H9 (cell line): ENCODE data around the gene RIMBP2. TPM values are rescaled to one million over a fixed set of nuclear protein-coding genes. Genes with fewer than 3 reads are reported as not detected.

Source experiments
- DNase-seq: peaks from one replicate; pipeline ENCODE4 v3.0.0-alpha.2; 2017
- H2AFZ ChIP-seq: one replicate; pipeline ENCODE4 v1.6.1; 2013; ENCODE audit warnings: mild to moderate bottlenecking, low read length, control low read depth, moderate library complexity
- H2AK5ac ChIP-seq: 2 replicates; pipeline ENCODE4 v1.6.1; 2013; ENCODE audit warnings: low read length, control low read depth, mixed read lengths; ENCODE audit not compliant: insufficient read length
- H2BK120ac ChIP-seq: one replicate; pipeline ENCODE4 v1.6.1; 2013; ENCODE audit warnings: low read depth, mild to moderate bottlenecking, low read length, control low read depth, inconsistent platforms; ENCODE audit not compliant: poor library complexity, severe bottlenecking
- H2BK12ac ChIP-seq: 2 replicates; pipeline ENCODE4 v1.6.1; 2013; ENCODE audit warnings: low read length, control low read depth, mixed read lengths, low read depth; ENCODE audit not compliant: insufficient read length
- H2BK15ac ChIP-seq: 2 replicates; pipeline ENCODE4 v1.6.1; 2013; ENCODE audit warnings: low read depth, low read length, control low read depth
- H2BK20ac ChIP-seq: one replicate; pipeline ENCODE4 v1.6.1; 2013; ENCODE audit warnings: low read depth, mild to moderate bottlenecking, low read length, control low read depth, inconsistent platforms; ENCODE audit not compliant: poor library complexity, severe bottlenecking
- H2BK5ac ChIP-seq: 2 replicates; pipeline ENCODE4 v1.6.1; 2013; ENCODE audit warnings: low read length, control low read depth, mixed read lengths; ENCODE audit not compliant: insufficient read length
- H3K14ac ChIP-seq: 2 replicates; pipeline ENCODE4 v1.6.1; 2013; ENCODE audit warnings: low read length, control low read depth; ENCODE audit not compliant: insufficient read depth
- H3K18ac ChIP-seq: 2 replicates; pipeline ENCODE4 v1.6.1; 2013; ENCODE audit warnings: low read depth, mild to moderate bottlenecking, mixed read lengths, low read length, control low read depth; ENCODE audit not compliant: insufficient read length
- H3K23ac ChIP-seq: 2 replicates; pipeline ENCODE4 v1.6.1; 2013; ENCODE audit warnings: low read length, control low read depth, mixed read lengths, low read depth; ENCODE audit not compliant: insufficient read length
- H3K23me2 ChIP-seq: 2 replicates; pipeline ENCODE4 v1.6.1; 2013; ENCODE audit warnings: low read depth, mild to moderate bottlenecking, mixed read lengths, low read length, control low read depth; ENCODE audit not compliant: insufficient read length, poor library complexity, severe bottlenecking
- H3K27ac ChIP-seq: 2 replicates; pipeline ENCODE4 v1.5.1; 2013; ENCODE audit warnings: low read length, control low read depth, mixed read lengths, low read depth; ENCODE audit not compliant: insufficient read length
- H3K27me3 ChIP-seq: 2 replicates; pipeline ENCODE4 v1.6.1; 2013; ENCODE audit warnings: low read length, control low read depth, inconsistent platforms; ENCODE audit not compliant: insufficient read depth
- H3K4ac ChIP-seq: 2 replicates; pipeline ENCODE4 v1.6.1; 2013; ENCODE audit warnings: low read depth, mild to moderate bottlenecking, control low read depth, inconsistent platforms, low read length, moderate library complexity
- H3K4me1 ChIP-seq: 2 replicates; pipeline ENCODE4 v1.6.1; 2013; ENCODE audit warnings: low read length, control low read depth, inconsistent platforms; ENCODE audit not compliant: insufficient read depth
- H3K4me2 ChIP-seq: 2 replicates; pipeline ENCODE4 v1.6.1; 2013; ENCODE audit warnings: low read length, control low read depth, mixed read lengths; ENCODE audit not compliant: insufficient read length, insufficient read depth
- H3K56ac ChIP-seq: 2 replicates; pipeline ENCODE4 v1.6.1; 2013; ENCODE audit warnings: low read depth, mild to moderate bottlenecking, mixed read lengths, low read length, control low read depth; ENCODE audit not compliant: insufficient read length
- H3K79me1 ChIP-seq: 2 replicates; pipeline ENCODE4 v1.6.1; 2013; ENCODE audit warnings: low read depth, mild to moderate bottlenecking, moderate library complexity, low read length, control low read depth, inconsistent platforms; ENCODE audit not compliant: insufficient read depth, poor library complexity, severe bottlenecking
- H3K79me2 ChIP-seq: 2 replicates; pipeline ENCODE4 v1.6.1; 2013; ENCODE audit warnings: low read length, control low read depth, inconsistent platforms; ENCODE audit not compliant: insufficient read depth
- H3K9ac ChIP-seq: 2 replicates; pipeline ENCODE4 v1.6.1; 2013; ENCODE audit warnings: low read length, control low read depth, mixed read lengths; ENCODE audit not compliant: insufficient read length; ENCODE audit errors: extremely low read depth
- H3K9me3 ChIP-seq: one replicate; pipeline ENCODE4 v1.6.1; 2013; ENCODE audit warnings: low read depth, low read length, inconsistent platforms; ENCODE audit not compliant: control insufficient read depth
- H3T11ph ChIP-seq: one replicate; pipeline ENCODE4 v1.6.1; 2013; ENCODE audit warnings: mild to moderate bottlenecking, low read length, control low read depth, inconsistent platforms
- H4K20me1 ChIP-seq: one replicate; pipeline ENCODE4 v1.6.1; 2013; ENCODE audit not compliant: control insufficient read depth, insufficient read length, insufficient read depth
- H4K5ac ChIP-seq: 2 replicates; pipeline ENCODE4 v1.6.1; 2013; ENCODE audit warnings: low read depth, mild to moderate bottlenecking, mixed read lengths, low read length, control low read depth; ENCODE audit not compliant: insufficient read length
- H4K8ac ChIP-seq: replicated peaks from 2 replicates; pipeline ENCODE4 v1.6.1; 2013; ENCODE audit warnings: low read length, control low read depth, mixed read lengths, low read depth; ENCODE audit not compliant: insufficient read length
- H4K91ac ChIP-seq: 2 replicates; pipeline ENCODE4 v1.6.1; 2013; ENCODE audit warnings: low read depth, mild to moderate bottlenecking, moderate library complexity, mixed read lengths, low read length, control low read depth; ENCODE audit not compliant: insufficient read length
- H3K27ac Mint-ChIP-seq, 3 experiments: 2 replicates in 2 of 3; 3 replicates in 1 of 3; pipeline ENCODE4 v1.8.0; 2020 to 2021; ENCODE audit warnings: mixed read lengths in 3 of 3, mild to moderate bottlenecking in 1 of 3, moderate library complexity in 1 of 3
- H3K27me3 Mint-ChIP-seq: 2 replicates; pipeline ENCODE4 v1.8.0; 2021; ENCODE audit warnings: low read depth, mild to moderate bottlenecking, moderate library complexity, mixed read lengths
- H3K36me3 Mint-ChIP-seq, 3 experiments: 2 replicates in 2 of 3; 3 replicates in 1 of 3; pipeline ENCODE4 v1.8.0; 2020 to 2021; ENCODE audit warnings: low read depth in 3 of 3, mixed read lengths in 3 of 3; ENCODE audit not compliant: insufficient read depth in 1 of 3
- H3K4me1 Mint-ChIP-seq, 2 experiments: 2 replicates each; pipeline ENCODE4 v1.8.0; 2020; ENCODE audit warnings: mixed read lengths in 2 of 2
- H3K4me3 Mint-ChIP-seq, 2 experiments: 2 replicates in 1 of 2; 3 replicates in 1 of 2; pipeline ENCODE4 v1.8.0; 2020 to 2021; ENCODE audit warnings: mild to moderate bottlenecking in 2 of 2, mixed read lengths in 2 of 2, moderate library complexity in 1 of 2
- H3K9me3 Mint-ChIP-seq, 2 experiments: 2 replicates in 1 of 2; 3 replicates in 1 of 2; pipeline ENCODE4 v1.8.0; 2020; ENCODE audit warnings: mild to moderate bottlenecking in 2 of 2, mixed read lengths in 2 of 2, moderate library complexity in 1 of 2
- WGBS: extraction: QIAGEN DNeasy Blood & Tissue Kit; methylation state at CpG from one replicate; pipeline ENCODE4 v1.1.7; 2013; ENCODE audit warnings: missing lambda C conversion rate, low lambda C conversion rate, mixed read lengths; ENCODE audit not compliant: insufficient read length; ENCODE audit errors: extremely low coverage; 5-methylcytosine and 5-hydroxymethylcytosine counted together
- total RNA-seq: library from RNA; stranded (reverse); gene quantifications from 2 replicates; pipeline ENCODE4 v1.2.1, GENCODE V29; 2021
- TF ChIP-seq, protein P1 (sequence below): fragments of 200-600 bp; sonication (generic); conservative IDR thresholded peaks from 3 replicates; pipeline ENCODE4 v1.8.0; 2021; ENCODE audit warnings: antibody characterized with exemption, mild to moderate bottlenecking

RIMBP2 gene
- total RNA-seq, 1 experiment from 2014 or later = 0.70 TPM

DNA sequence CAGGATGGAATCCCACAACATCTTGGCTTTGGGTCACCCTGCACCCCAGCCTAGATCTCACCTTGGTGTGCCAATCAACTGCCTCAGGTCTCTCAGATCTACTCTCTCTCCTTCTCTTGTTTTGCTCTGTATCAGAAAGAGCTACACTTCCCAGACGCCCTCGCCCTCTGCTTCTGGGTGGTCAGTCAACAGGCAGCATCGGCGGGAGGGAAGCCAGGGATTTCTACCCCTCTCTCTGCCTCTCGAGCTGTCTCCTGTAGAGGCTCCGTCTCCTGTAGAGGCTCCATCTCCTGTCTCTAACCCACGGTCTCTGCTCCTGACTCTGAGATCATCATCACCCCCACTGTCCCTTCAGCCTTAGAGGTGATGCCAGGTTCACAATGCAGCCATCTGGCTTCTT is 226.8 kb downstream of the RIMBP2 start:
- Mint-ChIP-seq H3K4me3 (no peak overlapping the region), H3K9me3 (peaks cover 0 to 6% of the 10 kb centered on the region in 2 experiments; a peak in 3 of 5 replicates), H3K27me3 (peaks cover 26% of the 10 kb centered on the region), H3K36me3 (no peaks in the 10 kb centered on the region; a peak in 2 of 7 replicates), H3K4me1 (no peaks in the 10 kb centered on the region; a peak in 1 of 4 replicates), H3K27ac (no peak overlapping the region)
- Histone ChIP-seq H2AFZ (no peak overlapping the region), H2BK12ac (no peak overlapping the region), H4K5ac (no peak overlapping the region), H3K56ac (no peak overlapping the region), H3K9me3 (no peaks in the 10 kb centered on the region), H2AK5ac (no peak overlapping the region), H3K14ac (no peak overlapping the region), H3K4me2 (no peak overlapping the region), H3K18ac (no peak overlapping the region), H2BK15ac (no peak overlapping the region), H3K79me1 (no peaks in the 10 kb centered on the region), H3K4ac (no peak overlapping the region), H3K27me3 (no peaks in the 10 kb centered on the region), H3K27ac (no peak overlapping the region), H3K9ac (no peak overlapping the region), H4K91ac (no peak overlapping the region), H3K23me2 (no peaks in the 10 kb centered on the region), H4K8ac (no peak overlapping the region), H3K4me1 (no peaks in the 10 kb centered on the region), H3T11ph (no peak overlapping the region), H4K20me1 (no peaks in the 10 kb centered on the region), H3K79me2 (no peaks in the 10 kb centered on the region), H2BK5ac (no peak overlapping the region), H2BK20ac (no peak overlapping the region), H2BK120ac (no peak overlapping the region), H3K23ac (no peak overlapping the region)
- WGBS = no CpG with 5 or more reads among the region's 7 CpGs
- TF ChIP-seq, protein P1, sequence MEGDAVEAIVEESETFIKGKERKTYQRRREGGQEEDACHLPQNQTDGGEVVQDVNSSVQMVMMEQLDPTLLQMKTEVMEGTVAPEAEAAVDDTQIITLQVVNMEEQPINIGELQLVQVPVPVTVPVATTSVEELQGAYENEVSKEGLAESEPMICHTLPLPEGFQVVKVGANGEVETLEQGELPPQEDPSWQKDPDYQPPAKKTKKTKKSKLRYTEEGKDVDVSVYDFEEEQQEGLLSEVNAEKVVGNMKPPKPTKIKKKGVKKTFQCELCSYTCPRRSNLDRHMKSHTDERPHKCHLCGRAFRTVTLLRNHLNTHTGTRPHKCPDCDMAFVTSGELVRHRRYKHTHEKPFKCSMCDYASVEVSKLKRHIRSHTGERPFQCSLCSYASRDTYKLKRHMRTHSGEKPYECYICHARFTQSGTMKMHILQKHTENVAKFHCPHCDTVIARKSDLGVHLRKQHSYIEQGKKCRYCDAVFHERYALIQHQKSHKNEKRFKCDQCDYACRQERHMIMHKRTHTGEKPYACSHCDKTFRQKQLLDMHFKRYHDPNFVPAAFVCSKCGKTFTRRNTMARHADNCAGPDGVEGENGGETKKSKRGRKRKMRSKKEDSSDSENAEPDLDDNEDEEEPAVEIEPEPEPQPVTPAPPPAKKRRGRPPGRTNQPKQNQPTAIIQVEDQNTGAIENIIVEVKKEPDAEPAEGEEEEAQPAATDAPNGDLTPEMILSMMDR = no peak
- no peak for DNase-seq
